Epithelial cell of esophagus (primary cell): ENCODE results near the gene RPS4Y2.

Experiments
- DNase-seq: peaks from one replicate; pipeline ENCODE4 v3.0.0; 2010; ENCODE audit warnings: low read depth
- H3K4me3 ChIP-seq: 2 replicates; pipeline ENCODE4 v1.5.1; 2011; ENCODE audit warnings: mild to moderate bottlenecking, low read length, control low read depth
- TF ChIP-seq, protein P1 (sequence below): IDR thresholded peaks from 2 replicates; pipeline ENCODE4 v1.5.1; 2011; ENCODE audit warnings: low read depth, mild to moderate bottlenecking, low read length, control low read depth, inconsistent platforms; ENCODE audit not compliant: insufficient read depth; ENCODE audit errors: missing control alignments

RPS4Y2 gene

DNA sequence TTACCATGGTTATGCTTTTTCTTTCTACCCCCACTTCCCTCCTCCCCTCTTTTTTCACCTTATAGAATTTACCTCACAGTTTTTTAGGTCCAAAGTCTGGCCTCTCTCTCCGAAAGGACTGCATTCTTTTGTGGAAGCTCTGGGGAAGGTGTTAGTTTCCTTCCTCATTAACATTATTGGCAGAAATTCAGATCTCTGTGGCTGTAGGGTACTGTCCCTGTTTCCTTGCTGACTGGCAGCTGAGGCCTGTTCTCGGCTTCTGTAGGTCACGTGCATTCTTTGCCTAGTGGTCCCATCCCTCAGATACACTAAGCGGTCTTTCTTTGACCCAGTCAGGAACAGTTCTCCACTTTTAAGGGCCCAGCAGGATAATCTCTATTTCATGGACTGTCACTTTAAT lies 25.5 kb downstream of the RPS4Y2 start:
- no peak overlapping the region for H3K4me3 ChIP-seq
- TF ChIP-seq, protein P1, sequence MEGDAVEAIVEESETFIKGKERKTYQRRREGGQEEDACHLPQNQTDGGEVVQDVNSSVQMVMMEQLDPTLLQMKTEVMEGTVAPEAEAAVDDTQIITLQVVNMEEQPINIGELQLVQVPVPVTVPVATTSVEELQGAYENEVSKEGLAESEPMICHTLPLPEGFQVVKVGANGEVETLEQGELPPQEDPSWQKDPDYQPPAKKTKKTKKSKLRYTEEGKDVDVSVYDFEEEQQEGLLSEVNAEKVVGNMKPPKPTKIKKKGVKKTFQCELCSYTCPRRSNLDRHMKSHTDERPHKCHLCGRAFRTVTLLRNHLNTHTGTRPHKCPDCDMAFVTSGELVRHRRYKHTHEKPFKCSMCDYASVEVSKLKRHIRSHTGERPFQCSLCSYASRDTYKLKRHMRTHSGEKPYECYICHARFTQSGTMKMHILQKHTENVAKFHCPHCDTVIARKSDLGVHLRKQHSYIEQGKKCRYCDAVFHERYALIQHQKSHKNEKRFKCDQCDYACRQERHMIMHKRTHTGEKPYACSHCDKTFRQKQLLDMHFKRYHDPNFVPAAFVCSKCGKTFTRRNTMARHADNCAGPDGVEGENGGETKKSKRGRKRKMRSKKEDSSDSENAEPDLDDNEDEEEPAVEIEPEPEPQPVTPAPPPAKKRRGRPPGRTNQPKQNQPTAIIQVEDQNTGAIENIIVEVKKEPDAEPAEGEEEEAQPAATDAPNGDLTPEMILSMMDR = no peak
- DNase-seq = no peak

DNA sequence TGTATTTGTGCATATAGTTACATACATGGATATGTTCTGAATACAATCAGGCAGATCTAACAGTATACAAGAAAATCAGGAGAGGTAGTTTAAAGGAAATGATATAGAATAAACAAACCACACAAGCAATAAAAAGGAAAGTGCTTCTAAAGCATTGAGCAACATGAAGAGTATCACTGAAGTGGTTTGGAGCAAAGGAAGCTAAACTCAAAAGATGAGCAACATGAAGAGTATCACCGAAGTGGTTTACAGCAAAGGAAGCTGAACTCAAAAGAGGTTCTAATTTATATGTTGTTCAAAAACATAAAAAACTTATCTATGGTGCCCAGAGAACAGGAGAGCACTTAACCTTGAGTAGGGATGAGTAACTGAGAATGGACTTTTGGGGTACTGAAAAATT lies 29.1 kb downstream of the RPS4Y2 start:
- TF ChIP-seq, protein P1 = no peak
- no peak overlapping the region for H3K4me3 ChIP-seq
- DNase-seq = no peak

DNA sequence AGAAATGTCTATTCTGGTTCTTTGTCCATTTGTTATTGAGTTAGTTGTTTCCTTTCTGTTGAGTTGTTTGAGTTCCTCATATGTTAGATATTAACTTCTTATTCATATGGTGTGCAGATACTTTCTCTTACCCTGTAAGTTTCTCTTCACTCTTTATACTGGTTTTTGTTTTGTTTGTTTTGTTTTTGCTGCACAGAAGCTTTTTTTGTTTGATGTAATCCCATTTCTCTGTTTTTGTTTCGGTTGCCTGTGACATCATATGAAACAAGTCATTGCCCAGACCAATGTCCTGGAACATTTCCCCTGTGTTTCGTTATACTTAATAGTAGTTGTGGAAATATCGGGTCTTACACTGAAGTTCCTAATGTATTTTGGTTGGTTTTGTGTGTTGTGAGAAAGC lies 31.2 kb downstream of the RPS4Y2 start:
- TF ChIP-seq, protein P1 = no peak
- DNase-seq = no peak

DNA sequence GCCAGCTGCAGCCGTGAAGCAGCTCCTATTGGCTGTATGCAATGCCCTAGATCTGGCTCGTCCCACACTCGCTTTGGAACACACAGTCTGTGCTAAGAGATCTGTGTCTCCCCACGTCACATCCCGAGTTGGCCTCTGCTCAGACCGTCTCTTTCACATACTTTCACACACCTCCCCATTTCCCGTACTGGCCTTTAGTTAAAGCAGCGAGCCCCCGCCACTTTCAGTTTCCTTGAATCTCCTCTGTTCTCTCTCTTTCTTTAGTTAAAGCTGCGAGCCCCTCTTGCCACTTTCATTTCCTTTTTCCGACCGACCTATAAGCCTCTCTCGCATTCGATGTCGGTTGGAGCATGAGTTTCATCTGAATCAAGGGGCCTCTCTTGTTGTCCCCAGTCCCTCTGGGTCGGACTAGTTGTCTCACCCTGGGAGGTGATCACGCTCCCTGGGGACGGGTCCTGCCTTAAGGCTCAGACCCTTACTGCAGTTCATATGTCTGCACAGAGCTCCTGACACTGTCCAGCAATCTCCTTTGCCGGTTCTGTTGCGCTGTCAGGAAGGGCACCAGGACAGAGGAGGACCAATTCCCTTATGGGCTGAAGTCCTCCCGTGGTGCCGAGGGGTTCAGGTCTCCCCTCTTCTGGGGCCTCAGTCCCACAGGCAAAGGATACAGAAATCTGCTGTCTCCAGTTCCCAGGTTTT lies 42.6 kb downstream of the RPS4Y2 start:
- no peak overlapping the region for H3K4me3 ChIP-seq
- no peak for DNase-seq
- TF ChIP-seq, protein P1 = no peak

More for the DNA sequence above, 31.2 kb downstream of the RPS4Y2 start:
- no peak overlapping the region for H3K4me3 ChIP-seq

DNA sequence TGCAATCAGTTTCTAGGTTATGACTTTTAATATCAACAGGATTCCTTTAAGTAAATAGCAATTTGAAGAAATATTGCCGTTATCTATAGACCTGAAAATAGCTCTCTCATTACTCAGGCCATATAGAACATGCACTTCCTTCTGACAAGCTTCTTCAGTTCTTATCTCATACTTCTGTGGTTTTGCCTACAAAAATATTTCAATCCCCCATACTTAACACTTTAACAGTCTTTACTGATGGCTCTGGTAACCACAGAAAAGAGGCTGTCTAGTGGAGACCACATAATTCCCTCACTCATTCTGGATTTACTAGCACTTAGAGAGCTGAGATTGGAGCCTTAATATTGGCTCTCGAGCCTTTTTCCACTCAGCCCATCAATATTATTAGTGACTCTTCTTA lies 46.8 kb downstream of the RPS4Y2 start:
- no peak for DNase-seq
- TF ChIP-seq, protein P1 = no peak
- H3K4me3 ChIP-seq = no peak overlapping the region

DNA sequence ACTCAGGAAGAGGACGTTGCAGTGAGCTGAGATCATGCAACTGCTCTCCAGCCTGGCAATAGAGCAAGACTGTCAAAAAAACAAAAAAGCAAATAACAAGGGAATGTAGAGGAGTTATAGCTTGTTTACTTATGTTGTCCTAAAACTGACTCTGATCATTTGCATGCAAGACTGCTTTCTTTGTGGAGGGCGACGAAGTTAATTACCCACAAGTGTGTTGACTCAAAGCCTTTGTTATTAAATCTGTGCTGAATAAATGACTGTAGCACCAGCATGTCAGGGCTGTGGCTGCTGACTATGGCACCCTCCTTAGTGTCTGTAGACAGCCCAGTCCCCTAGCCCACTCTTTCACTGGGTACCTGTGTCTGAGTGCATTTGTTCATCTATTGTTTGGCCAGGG lies 50.3 kb downstream of the RPS4Y2 start:
- TF ChIP-seq, protein P1 = no peak
- no peak for DNase-seq
- no peak overlapping the region for H3K4me3 ChIP-seq

DNA sequence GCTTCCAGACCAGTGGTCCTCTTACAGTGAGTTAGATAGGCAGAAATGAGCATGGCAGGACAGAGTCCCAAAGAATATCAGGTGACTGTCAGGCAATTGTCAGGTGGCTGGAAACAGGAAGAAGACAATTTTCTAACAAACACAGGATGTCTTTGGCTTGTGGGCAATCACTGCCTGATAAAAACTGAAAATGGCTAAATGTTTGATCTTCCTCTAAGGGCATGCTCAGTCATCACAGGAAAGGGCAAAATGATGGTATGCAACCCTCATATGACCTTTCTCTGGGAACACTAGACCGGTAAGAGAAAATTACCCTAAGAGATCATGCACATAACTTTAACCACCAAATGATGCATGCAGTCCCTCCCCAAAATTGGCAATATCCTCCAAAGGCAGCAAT lies 57.6 kb downstream of the RPS4Y2 start:
- H3K4me3 ChIP-seq = no peak overlapping the region
- TF ChIP-seq, protein P1 = no peak
- DNase-seq = no peak
